Erythroblast (primary cell): Measurements from ENCODE around the gene PITHD1.

Experiments used
- GATA1 ChIP-seq: IDR thresholded peaks from 2 replicates; pipeline ENCODE4 v1.6.1; 2011; ENCODE audit warnings: low read depth, mild to moderate bottlenecking, control low read depth, low read length, moderate library complexity
- POLR2A ChIP-seq: IDR thresholded peaks from 2 replicates; pipeline ENCODE4 v1.6.1; 2011; ENCODE audit warnings: mild to moderate bottlenecking, low read length

- TF ChIP-seq POLR2A, result no peak
- TF ChIP-seq GATA1, result no peak
Observed at GRCh38 chr1:23736437-23737134, 41.6 kb upstream of the PITHD1 start.
